ENCODE data around the gene BRME1.

Gene BRME1

GRCh38 chr19:13929956-13930355 is 24.0 kb upstream of the BRME1 start:
- TF ChIP-seq REST (IDR thresholded peaks at IDR 0.05; ENCODE audit: low read depth) (no peak), NFIC (IDR thresholded peaks at IDR 0.05) (no peak), EGR1 (IDR thresholded peaks at IDR 0.05) (no peak), CREB1 (IDR thresholded peaks at IDR 0.05; ENCODE audit: low read depth) (no peak), YY1 (IDR thresholded peaks at IDR 0.05; ENCODE audit: low read depth) (no peak), USF1 (IDR thresholded peaks at IDR 0.05) (no peak), TCF12 (IDR thresholded peaks at IDR 0.05; ENCODE audit: low read depth) (no peak), FOXM1 (IDR thresholded peaks at IDR 0.05; ENCODE audit: borderline replicate concordance, low read depth) (no peak), TAF1 (IDR thresholded peaks at IDR 0.05; ENCODE audit: low read depth) (no peak), MAX (IDR thresholded peaks at IDR 0.05) (no peak), ZBTB7A (IDR thresholded peaks at IDR 0.05; ENCODE audit: low read depth) (no peak), EP300 (IDR thresholded peaks at IDR 0.05; ENCODE audit: borderline replicate concordance) (no peak), TEAD4 (IDR thresholded peaks at IDR 0.05) (no peak), CEBPB (IDR thresholded peaks at IDR 0.05) (no peak), RAD21 (IDR thresholded peaks at IDR 0.05; ENCODE audit: low read depth) (no peak)

GRCh38 chr19:13929340-13929739 is 23.4 kb upstream of the BRME1 start:
- no peak for TF ChIP-seq TCF12 (IDR thresholded peaks at IDR 0.05; ENCODE audit: low read depth)

GRCh38 chr19:13926715-13927114 is 20.8 kb upstream of the BRME1 start:
- TF ChIP-seq MAX (IDR thresholded peaks at IDR 0.05) (no peak), REST (IDR thresholded peaks at IDR 0.05; ENCODE audit: low read depth) (no peak), EGR1 (IDR thresholded peaks at IDR 0.05) (no peak)

GRCh38 chr19:13926010-13926409 is 20.1 kb upstream of the BRME1 start:
- no peak for TF ChIP-seq CEBPB (IDR thresholded peaks at IDR 0.05)
- TF ChIP-seq EP300 (IDR thresholded peaks at IDR 0.05; ENCODE audit: borderline replicate concordance) = no peak
- TF ChIP-seq CREB1 (IDR thresholded peaks at IDR 0.05; ENCODE audit: low read depth) = no peak
- no peak for TF ChIP-seq TEAD4 (IDR thresholded peaks at IDR 0.05)
- no peak for TF ChIP-seq TAF1 (IDR thresholded peaks at IDR 0.05; ENCODE audit: low read depth)
- TF ChIP-seq USF1 (IDR thresholded peaks at IDR 0.05) = no peak
- TF ChIP-seq FOXM1 (IDR thresholded peaks at IDR 0.05; ENCODE audit: borderline replicate concordance, low read depth) = no peak
- no peak for TF ChIP-seq RAD21 (IDR thresholded peaks at IDR 0.05; ENCODE audit: low read depth)
- TF ChIP-seq NFIC (IDR thresholded peaks at IDR 0.05) = no peak
- no peak for TF ChIP-seq ZBTB7A (IDR thresholded peaks at IDR 0.05; ENCODE audit: low read depth)
- no peak for TF ChIP-seq TCF12 (IDR thresholded peaks at IDR 0.05; ENCODE audit: low read depth)
- TF ChIP-seq MAX (IDR thresholded peaks at IDR 0.05) = no peak
- no peak for TF ChIP-seq YY1 (IDR thresholded peaks at IDR 0.05; ENCODE audit: low read depth)
- no peak for TF ChIP-seq REST (IDR thresholded peaks at IDR 0.05; ENCODE audit: low read depth)
- no peak for TF ChIP-seq EGR1 (IDR thresholded peaks at IDR 0.05)

Measured in Ishikawa (cell line).